ENCODE measurements around the gene GAPDH.
"Not testable (repeated sequence)": the region's sequence is repeated elsewhere in the genome, so short reads cannot be mapped to it uniquely, and the experiment has no call there.

Gene GAPDH

DNA sequence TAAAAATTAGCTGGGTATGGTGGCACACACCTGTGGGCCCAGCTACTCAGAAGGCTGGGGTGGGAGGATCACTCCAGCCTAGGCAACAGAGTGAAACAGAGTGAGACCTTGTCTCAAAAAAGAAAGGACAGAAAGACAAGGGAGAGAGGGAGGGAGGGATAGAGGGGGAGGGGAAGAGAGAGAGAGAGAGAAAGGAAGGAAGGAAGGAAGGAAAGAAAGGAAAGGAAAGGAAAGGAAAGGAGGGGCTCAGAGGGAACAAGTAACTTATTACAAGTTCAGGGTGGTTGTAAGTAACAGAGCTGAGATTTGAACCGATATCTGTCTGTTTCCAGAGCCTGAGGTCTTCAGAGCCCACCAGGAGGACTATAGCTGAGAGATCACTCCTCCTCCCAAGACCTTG is 13.2 kb downstream of the GAPDH start:
- DNase-seq = no peak

DNA sequence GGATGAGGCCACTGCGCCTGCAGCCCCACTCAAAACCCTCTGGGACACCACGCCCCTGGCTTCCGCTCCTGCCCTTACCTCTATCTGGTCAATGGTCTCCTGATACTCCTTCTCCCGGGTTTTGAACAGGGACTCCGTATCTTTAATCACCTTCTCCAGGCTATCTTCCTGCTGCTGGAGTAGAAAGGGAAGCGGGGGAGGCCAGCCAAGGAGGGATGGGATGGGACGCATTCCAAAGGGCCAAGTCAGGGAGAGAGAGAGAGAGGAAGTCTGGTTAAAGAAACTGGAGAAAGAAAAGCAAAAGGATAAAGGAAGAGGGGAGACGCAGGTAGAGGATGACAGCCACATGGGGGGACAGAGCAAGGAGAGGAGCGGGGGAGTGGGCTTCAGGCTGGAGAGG is 13.7 kb downstream of the GAPDH start:
- DNase-seq = no peak

DNA sequence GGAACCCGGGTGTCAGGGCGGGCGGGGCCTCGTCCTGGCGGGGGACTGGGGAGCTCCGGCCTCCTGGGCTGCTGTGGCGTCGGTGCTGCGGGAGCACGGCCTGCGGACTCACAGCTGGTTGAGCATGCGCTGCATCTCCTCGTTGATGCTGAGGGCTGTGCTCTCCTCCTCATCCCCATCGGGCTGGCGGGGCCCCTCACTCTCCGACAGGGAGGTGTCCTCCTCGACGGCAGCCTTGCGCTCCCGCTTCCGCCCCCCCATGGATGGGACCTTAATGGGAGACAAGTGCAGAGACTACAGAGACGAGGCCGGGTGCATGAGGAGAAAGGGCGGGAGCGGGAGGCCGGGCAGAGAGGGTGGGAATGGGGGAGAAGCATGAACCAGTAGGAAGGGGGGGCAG is 14.2 kb downstream of the GAPDH start:
- DNase-seq = no peak

GRCh38 chr12:6548966-6549683 is 14.8 kb downstream of the GAPDH start:
- no peak for DNase-seq

DNA sequence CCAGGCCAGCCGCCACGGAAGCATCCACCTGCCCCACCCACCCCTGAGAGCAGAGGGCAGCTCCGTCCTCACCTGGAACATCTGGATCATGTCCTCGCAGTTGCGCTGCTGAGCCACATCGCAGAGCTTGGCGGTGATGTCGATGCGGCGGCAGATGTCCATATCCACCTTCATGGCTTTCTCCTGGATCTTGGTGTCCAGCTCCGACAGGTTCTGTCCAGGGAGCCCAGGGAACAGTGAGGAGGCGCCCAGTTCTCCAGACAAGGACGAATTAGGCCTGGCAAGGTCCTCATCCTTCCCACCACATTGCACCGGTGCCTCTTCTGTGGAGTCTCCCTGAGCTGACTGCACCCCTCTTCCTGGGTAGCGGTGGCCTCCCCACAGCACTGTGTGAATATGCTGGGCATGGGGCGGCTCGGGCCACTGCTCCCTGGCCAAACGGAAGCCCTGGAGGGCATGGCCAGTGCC is 15.4 kb downstream of the GAPDH start:
- DNase-seq = no peak

DNA sequence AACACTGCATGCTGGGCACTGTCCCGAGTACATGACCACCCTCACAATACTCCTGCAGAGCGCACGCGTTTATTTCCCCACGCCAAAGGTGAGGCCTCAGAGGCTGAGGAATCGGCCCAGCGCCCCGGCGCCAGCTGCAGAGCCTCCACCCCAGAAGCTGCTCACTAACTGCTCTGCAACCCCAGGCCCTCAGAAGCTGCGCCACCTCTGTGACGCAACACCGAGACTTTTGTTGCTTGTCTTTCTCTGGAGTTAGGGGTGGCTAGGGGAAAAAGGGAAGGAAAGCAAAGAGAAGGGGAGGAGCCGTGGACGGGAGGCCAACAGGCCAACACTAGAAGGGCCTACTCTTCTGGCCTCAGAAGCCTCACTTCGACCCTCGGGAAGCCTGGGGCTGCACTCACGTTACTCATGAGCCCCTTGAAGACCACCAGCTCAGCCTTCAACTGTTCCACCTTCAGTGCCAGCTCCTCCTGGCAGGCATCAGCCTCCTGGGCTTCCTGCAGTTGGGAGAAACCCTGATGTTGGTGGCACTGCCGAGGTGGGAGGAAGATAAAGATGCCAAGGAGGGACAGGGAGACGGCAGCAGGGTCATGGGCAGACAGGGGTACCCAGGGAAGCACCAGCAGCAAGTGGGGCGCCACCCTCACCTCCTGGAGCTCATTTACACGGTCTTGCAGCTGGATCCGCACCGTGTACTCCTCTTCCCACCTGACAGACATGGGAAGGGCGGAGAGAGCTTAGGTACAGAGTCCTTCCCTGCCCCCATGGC is 16.2 kb downstream of the GAPDH start:
- DNase-seq = no peak

DNA sequence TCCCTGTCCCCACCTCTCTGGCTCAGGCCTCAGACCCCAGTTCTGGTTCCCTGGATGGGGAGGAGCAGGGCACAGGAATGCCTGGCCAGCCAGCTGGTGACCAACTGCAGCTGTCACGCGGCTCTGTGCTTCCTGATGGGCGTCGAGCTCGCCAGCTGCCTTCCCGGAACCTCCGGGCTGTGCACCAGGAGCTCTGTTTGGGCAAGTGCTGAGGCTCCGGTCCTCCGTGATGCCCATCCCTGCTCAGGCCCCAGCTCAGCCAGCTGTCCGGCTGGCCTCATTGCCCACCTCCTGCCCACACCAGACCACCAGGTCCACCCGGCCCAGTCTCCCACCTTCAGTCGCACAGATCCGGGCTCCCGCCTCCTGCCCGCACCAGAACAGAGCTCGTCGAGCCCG is 16.7 kb downstream of the GAPDH start:
- no peak for DNase-seq

- DNase-seq = no peak
Measured at GRCh38 chr12:6551496-6552139, 17.3 kb downstream of the GAPDH start.

DNA sequence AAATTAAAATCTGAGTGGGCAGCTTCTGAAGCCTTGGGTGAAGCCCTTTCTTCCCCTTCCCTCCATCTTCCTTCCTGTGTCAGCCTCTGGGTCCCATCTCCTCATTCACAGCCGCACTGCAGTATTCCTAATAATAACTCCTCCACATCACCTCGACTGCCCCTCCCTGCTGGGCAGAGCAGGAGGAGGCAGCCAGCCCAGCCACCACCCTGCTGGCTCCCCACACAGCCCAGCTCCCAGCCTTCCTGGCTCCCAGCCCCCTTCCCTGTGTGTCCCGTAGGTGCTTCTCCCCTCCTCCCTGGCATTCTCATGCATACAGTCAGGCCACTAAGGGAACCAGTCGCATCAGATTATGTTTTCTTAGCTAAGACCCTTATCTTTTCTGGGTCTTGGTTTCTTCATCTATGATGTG is 17.8 kb downstream of the GAPDH start:
- no peak for DNase-seq

DNA sequence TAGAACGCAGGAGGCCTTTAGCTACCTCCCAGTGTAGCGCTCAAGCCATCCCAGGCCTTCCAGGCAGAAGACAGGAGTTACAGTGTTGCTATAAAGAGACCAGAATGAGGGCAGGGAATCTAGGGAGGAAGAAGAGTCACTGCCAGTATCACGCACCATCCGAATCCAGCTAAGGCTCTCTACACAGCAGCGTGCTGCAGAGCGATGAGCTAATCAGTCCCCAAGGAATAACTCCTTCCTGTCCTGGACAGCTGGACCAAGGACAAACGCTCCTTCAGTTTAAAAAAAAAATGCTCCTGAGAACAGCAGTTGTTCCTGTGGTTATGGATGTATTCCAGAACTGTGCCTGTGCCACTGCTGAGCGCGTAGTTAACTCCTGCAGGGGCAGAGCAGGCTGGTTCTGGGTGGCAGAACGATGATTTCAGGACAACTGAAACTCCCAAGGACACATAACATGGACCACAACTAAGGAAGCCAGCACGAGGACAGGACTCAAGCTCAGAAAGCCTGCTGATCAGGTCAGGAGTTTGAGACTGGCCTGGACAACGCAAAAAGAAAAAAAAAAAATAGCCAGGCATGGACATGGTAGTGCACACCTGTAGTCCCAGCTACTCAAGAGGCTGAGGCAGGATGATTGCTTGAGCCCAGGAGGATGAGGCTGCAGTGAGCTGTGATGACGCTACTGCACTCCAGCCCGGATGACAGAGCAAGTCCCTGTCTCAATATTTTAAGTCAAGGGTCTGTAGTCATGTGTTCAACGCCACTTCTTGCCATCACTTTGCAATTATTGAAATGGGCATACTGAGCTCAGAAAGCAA is 18.9 kb downstream of the GAPDH start:
- no peak for DNase-seq

- DNase-seq = peak; percentile 86 to 87
Measured at GRCh38 chr12:6554168-6555017, 20.1 kb downstream of the GAPDH start.

DNA sequence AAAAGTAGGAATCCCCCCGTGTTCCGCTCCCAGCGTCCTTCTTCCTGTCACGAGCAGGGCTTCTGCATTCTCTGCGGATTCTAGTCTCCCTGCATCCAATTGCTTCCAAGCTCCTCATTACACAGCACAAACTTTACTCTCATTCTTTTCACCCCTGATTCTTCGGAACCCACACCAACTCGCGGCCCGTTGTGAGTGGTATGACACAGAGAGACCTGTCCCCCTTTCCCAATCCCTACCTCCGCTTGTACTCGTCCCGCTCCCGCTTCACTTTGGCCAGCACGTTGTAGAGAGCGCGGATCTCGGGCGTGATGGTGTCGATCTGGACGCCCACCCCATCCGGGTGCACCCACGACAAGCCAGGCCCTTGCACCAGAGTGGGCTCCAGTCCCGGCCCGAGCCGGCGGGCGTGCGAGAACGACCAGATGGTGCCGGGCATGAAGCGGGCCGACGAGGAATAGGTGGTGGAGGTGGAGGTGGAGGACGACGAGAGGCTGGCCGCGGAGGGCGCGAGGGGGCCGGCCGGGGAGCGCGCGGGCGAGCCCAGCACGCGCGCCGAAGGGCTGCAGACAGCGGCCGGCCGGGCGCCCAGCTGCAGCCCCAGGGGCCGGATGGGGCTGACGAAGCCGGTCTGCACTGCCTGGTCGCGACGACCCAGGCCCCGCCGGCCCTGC is 20.8 kb downstream of the GAPDH start:
- peak; percentile 40 to 48 for DNase-seq

DNA sequence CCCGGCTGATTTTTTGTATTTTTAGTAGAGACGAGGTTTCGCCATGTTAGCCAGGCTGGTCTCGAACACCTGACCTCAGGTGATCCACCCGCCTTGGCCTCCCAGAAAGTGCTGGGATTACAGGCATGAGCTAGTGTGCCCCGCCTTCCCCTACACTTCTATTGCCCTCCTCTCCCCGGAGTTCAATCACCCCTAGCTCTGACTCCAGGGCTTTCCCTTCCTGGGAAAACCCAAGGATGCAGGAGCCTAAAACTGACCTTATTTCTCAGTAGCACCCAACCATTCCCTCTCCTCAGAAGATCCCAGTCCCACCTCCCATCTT is 22.1 kb downstream of the GAPDH start:
- DNase-seq = not testable (repeated sequence)

- DNase-seq = no peak
Measured at GRCh38 chr12:6556857-6557256, 22.5 kb downstream of the GAPDH start.

GRCh38 chr12:6558014-6558760 is 23.9 kb downstream of the GAPDH start:
- DNase-seq = peak; percentile 41 to 54

- no peak for DNase-seq
Measured at GRCh38 chr12:6559500-6559899, 25.2 kb downstream of the GAPDH start.

- no peak for DNase-seq
Measured at GRCh38 chr12:6560501-6561205, 26.3 kb downstream of the GAPDH start.

- DNase-seq = no peak
Measured at GRCh38 chr12:6562881-6563280, 28.6 kb downstream of the GAPDH start.

GRCh38 chr12:6563448-6564050 is 29.2 kb downstream of the GAPDH start:
- DNase-seq = peak; percentile 81 to 83

Measured in activated T-cell treated with anti-CD3 and anti-CD28 coated beads, Interleukin-2, amount 50 U/mL, for 48 hours (primary cell).